ENCODE data around the gene NR2F1-AS1.

DNA sequence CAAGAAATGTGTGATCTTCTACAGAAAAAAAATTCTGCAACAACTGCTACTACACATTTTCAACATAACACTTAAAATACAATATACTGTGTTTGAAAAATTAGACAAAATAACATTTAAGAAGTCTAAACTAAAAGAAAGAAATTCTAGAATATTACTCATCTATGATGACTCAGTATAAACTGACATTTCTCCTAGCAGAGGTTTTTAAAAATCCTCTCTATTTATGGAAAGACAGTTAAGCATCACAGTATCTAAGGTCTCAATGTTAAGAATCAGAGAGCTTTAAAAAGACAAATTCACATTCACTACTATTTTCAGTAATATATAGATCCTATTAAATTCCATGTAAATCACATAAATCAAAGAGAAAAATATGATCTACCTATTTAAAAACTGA is 61.3 kb downstream of the NR2F1-AS1 start:
- TF ChIP-seq POLR2AphosphoS5 (IDR thresholded peaks at IDR 0.05; ENCODE audit: low read depth, low read length) (no peak), SIN3A (IDR thresholded peaks at IDR 0.05; ENCODE audit: borderline replicate concordance, insufficient read depth, low read depth, low read length) (no peak), TCF7L2 (IDR thresholded peaks at IDR 0.05; ENCODE audit: low read depth, low read length) (no peak)
- TF ChIP-seq, protein P1, sequence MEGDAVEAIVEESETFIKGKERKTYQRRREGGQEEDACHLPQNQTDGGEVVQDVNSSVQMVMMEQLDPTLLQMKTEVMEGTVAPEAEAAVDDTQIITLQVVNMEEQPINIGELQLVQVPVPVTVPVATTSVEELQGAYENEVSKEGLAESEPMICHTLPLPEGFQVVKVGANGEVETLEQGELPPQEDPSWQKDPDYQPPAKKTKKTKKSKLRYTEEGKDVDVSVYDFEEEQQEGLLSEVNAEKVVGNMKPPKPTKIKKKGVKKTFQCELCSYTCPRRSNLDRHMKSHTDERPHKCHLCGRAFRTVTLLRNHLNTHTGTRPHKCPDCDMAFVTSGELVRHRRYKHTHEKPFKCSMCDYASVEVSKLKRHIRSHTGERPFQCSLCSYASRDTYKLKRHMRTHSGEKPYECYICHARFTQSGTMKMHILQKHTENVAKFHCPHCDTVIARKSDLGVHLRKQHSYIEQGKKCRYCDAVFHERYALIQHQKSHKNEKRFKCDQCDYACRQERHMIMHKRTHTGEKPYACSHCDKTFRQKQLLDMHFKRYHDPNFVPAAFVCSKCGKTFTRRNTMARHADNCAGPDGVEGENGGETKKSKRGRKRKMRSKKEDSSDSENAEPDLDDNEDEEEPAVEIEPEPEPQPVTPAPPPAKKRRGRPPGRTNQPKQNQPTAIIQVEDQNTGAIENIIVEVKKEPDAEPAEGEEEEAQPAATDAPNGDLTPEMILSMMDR (IDR thresholded peaks at IDR 0.05) = no peak
- TF ChIP-seq, protein P2, sequence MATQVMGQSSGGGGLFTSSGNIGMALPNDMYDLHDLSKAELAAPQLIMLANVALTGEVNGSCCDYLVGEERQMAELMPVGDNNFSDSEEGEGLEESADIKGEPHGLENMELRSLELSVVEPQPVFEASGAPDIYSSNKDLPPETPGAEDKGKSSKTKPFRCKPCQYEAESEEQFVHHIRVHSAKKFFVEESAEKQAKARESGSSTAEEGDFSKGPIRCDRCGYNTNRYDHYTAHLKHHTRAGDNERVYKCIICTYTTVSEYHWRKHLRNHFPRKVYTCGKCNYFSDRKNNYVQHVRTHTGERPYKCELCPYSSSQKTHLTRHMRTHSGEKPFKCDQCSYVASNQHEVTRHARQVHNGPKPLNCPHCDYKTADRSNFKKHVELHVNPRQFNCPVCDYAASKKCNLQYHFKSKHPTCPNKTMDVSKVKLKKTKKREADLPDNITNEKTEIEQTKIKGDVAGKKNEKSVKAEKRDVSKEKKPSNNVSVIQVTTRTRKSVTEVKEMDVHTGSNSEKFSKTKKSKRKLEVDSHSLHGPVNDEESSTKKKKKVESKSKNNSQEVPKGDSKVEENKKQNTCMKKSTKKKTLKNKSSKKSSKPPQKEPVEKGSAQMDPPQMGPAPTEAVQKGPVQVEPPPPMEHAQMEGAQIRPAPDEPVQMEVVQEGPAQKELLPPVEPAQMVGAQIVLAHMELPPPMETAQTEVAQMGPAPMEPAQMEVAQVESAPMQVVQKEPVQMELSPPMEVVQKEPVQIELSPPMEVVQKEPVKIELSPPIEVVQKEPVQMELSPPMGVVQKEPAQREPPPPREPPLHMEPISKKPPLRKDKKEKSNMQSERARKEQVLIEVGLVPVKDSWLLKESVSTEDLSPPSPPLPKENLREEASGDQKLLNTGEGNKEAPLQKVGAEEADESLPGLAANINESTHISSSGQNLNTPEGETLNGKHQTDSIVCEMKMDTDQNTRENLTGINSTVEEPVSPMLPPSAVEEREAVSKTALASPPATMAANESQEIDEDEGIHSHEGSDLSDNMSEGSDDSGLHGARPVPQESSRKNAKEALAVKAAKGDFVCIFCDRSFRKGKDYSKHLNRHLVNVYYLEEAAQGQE (IDR thresholded peaks at IDR 0.05; ENCODE audit: insufficient read depth in 1 of 2, low read depth in 2 of 2, low read length in 1 of 2) = no peak

Measured in Panc1 (cell line).